PFSK-1 (cell line): ENCODE measurements around the gene BEND5.

Source experiments
- POLR2AphosphoS5 ChIP-seq: IDR thresholded peaks from 2 replicates; pipeline ENCODE4 v1.6.1; 2012; ENCODE audit warnings: low read depth, mild to moderate bottlenecking, control low read depth, low read length, moderate library complexity
- SIN3A ChIP-seq: IDR thresholded peaks from 2 replicates; pipeline ENCODE4 v1.6.1; 2012; ENCODE audit warnings: mild to moderate bottlenecking, low read length, moderate library complexity, borderline replicate concordance; ENCODE audit not compliant: insufficient read depth

DNA sequence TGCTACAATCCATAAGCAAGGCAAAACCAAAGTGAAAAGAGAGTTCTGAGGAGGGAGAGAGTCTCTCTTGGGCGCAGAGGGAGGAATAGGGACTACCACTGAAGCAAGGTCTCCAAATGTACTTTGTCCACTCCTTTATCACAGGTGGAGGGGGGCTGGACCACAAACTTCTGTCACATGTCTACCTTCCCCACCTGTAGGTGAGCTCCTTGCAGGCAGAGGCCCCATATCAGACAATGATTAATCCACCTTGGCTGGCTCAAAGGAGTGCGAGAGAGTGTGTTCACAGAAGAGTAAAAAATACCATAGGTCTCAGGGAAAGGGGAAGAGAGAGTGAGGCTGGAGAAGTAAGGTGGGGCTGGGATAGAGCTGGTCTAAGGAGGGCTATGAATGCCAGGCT, 4.5 kb downstream of the BEND5 start:
- TF ChIP-seq POLR2AphosphoS5 (no peak), SIN3A (no peak)
